HL-60 (cell line): ENCODE results near the gene ZNF865.

Experiments
- DNase-seq, 2 experiments: peaks; one replicate each; pipeline ENCODE4 v3.0.0-alpha.2; 2010 to 2020; ENCODE audit warnings: low read depth in 1 of 2, low spot score in 1 of 2
- H3K27ac ChIP-seq: fragments of 250-450 bp; sonication (Bioruptor Pico); replicated peaks from 2 replicates; pipeline ENCODE4 v1.5.1; 2020; ENCODE audit warnings: mild to moderate bottlenecking, moderate library complexity
- H3K27me3 ChIP-seq: fragments of 250-450 bp; sonication (Bioruptor Pico); 2 replicates; pipeline ENCODE4 v1.5.1; 2021; ENCODE audit warnings: mild to moderate bottlenecking, moderate library complexity; ENCODE audit not compliant: insufficient read depth, poor library complexity, severe bottlenecking
- H3K4me3 ChIP-seq: replicated peaks from 2 replicates; pipeline ENCODE4 v1.5.1; 2011; ENCODE audit warnings: mild to moderate bottlenecking, control low read depth, low read length; ENCODE audit not compliant: insufficient read depth
- GABPA ChIP-seq: IDR thresholded peaks from 2 replicates; pipeline ENCODE4 v1.6.1; 2012; ENCODE audit warnings: low read depth
- POLR2AphosphoS5 ChIP-seq: IDR thresholded peaks from 2 replicates; pipeline ENCODE4 v1.6.1; 2012; ENCODE audit warnings: low read depth
- REST ChIP-seq: IDR thresholded peaks from 2 replicates; pipeline ENCODE4 v1.6.1; 2012; ENCODE audit warnings: low read depth; ENCODE audit not compliant: insufficient replicate concordance
- SPI1 ChIP-seq: IDR thresholded peaks from 2 replicates; pipeline ENCODE4 v1.6.1; 2012; ENCODE audit warnings: low read depth, mild to moderate bottlenecking, borderline replicate concordance
- TF ChIP-seq, protein P1 (sequence below): IDR thresholded peaks from one replicate; pipeline ENCODE4 v1.5.1; 2011; ENCODE audit warnings: low read length, control low read depth, inconsistent platforms; ENCODE audit not compliant: insufficient read depth

ZNF865 gene

DNA sequence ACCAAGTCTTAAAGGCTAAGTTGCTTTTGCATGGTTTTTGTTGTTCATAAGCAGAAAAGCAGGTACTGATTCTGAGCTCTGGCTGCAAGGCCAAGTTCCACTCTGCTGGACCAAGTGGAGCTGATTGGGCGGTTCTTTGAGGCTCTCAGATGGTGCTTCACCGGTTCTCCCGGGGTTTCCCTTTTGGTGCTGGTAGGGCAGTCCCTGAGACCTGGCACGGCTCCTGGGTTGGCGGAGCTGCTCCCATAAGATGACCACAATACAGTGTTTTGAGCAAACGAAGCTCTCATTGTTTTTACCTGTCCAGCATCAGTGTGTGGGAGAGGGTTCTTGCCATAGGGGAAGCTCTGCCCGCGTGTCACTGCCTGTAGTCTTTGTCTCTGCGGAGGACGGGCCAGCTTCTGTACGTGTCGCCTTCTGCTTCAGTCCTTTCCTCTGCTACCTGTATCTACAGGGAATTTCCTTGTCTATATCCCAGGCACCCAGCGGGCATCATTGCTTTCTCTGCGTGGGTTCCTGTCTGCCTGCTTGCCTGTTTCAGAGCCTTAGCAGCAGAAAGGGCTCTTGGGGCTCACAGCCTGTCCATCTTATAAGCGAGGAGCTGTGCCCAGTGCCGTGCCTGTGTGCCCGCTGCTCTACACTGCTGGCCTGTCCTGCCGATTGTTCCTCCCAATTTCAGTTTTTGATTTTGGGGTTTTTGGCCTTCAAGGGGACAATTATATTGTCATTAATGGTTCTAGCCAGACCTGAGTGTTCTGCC lies 51.7 kb downstream of the ZNF865 start:
- Histone ChIP-seq H3K27me3 (no peaks in the 10 kb centered on the region), H3K4me3 (peak overlapping the region; percentile 87), H3K27ac (peak overlapping the region; percentile 99)
- TF ChIP-seq, protein P1, sequence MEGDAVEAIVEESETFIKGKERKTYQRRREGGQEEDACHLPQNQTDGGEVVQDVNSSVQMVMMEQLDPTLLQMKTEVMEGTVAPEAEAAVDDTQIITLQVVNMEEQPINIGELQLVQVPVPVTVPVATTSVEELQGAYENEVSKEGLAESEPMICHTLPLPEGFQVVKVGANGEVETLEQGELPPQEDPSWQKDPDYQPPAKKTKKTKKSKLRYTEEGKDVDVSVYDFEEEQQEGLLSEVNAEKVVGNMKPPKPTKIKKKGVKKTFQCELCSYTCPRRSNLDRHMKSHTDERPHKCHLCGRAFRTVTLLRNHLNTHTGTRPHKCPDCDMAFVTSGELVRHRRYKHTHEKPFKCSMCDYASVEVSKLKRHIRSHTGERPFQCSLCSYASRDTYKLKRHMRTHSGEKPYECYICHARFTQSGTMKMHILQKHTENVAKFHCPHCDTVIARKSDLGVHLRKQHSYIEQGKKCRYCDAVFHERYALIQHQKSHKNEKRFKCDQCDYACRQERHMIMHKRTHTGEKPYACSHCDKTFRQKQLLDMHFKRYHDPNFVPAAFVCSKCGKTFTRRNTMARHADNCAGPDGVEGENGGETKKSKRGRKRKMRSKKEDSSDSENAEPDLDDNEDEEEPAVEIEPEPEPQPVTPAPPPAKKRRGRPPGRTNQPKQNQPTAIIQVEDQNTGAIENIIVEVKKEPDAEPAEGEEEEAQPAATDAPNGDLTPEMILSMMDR: no peak
- TF ChIP-seq SPI1 (no peak), GABPA (no peak), REST (no peak), POLR2AphosphoS5 (no peak)
- DNase-seq: peak in 1 of 2 experiments; percentile 43

DNA sequence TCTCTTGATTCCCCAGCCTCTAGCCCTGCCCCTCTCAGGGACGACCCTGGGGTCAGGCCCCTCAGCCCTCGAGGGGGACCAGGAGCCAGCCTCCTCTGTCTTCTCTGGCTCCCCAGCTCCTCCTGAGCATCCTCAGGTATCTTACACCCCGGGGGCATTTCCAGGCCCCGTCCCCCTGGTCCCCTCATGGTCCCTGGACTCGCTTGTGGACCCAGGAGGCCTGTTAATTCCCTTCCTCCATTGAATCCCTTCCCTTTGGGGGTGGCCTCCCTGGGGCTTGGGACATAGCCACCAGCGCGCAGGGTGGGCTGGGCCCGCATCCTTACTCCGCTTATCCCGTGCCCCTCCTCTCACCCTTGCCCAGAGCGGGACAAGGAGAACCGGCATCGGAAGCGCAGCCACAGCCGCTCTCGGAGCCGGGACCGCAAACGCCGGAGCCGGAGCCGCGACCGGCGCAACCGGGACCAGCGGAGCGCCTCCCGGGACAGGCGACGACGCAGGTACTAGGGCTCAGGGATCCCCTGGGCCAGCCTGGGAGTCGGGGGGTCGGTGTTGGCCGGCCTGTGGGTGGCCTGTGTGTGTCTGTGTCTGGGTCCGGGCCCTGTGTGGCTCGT lies 53.5 kb downstream of the ZNF865 start:
- no peak for TF ChIP-seq SPI1
- TF ChIP-seq GABPA: no peak
- TF ChIP-seq REST: no peak
- no peak for TF ChIP-seq POLR2AphosphoS5
- TF ChIP-seq, protein P1: no peak
- no peak for DNase-seq
- Histone ChIP-seq H3K27me3 (no peaks in the 10 kb centered on the region), H3K4me3 (peak overlapping the region; percentile 17), H3K27ac (peak overlapping the region; percentile 8)

- Histone ChIP-seq H3K27ac (peak overlapping the region; percentile 8; the same call in 1 of the 2 replicates), H3K4me3 (no peak overlapping the region), H3K27me3 (no peaks in the 10 kb centered on the region)
- DNase-seq: no peak
- TF ChIP-seq SPI1 (peak; percentile 77), POLR2AphosphoS5 (no peak)
Measured at GRCh38 chr19:55659822-55660221, 54.4 kb downstream of the ZNF865 start.

DNA sequence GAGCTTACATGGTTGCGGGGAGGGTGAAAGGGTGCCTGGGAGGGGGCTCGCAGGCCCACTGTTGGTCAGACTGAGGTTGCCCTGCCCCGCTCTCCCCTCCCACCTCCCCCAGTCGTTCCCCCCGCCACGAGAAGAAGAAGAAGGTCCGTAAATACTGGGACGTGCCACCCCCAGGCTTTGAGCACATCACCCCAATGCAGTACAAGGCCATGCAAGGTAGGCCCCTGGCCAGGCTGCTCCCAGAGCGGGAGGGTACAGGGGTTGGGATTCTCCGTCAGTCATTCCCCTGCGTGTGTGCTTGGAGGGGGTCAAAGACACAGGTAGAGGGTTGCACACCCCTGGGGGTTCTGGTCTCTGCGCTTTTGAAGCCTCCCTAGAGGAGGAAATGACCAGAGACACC lies 55.0 kb downstream of the ZNF865 start:
- Histone ChIP-seq H3K27ac (no peak overlapping the region), H3K4me3 (no peak overlapping the region), H3K27me3 (no peaks in the 10 kb centered on the region)
- DNase-seq: no peak
- TF ChIP-seq SPI1 (no peak), REST (no peak), GABPA (no peak), POLR2AphosphoS5 (no peak)
- TF ChIP-seq, protein P1: no peak
